OCI-LY1 (cell line): ENCODE results near the gene CPOX.

Experiments used
- H2AFZ ChIP-seq: fragments of 200-600 bp; sonication (generic), shearing (Covaris generic); 2 replicates; pipeline ENCODE4 v1.6.0; 2014; ENCODE audit warnings: antibody characterized with exemption, mild to moderate bottlenecking, low read length
- H3F3A ChIP-seq: fragments of 200-600 bp; sonication (generic), shearing (Covaris generic); 2 replicates; pipeline ENCODE4 v1.6.0; 2014; ENCODE audit warnings: mild to moderate bottlenecking, antibody characterized with exemption, low read length, moderate library complexity; ENCODE audit not compliant: insufficient read depth
- H3K27ac ChIP-seq: fragments of 200-600 bp; sonication (generic); 2 replicates; pipeline ENCODE4 v1.5.1; 2014; ENCODE audit warnings: low read length, mixed run types, mild to moderate bottlenecking, low read depth; ENCODE audit not compliant: poor library complexity, severe bottlenecking
- H3K27me3 ChIP-seq: fragments of 200-600 bp; sonication (generic); 2 replicates; pipeline ENCODE4 v1.6.0; 2014; ENCODE audit warnings: antibody characterized with exemption, mild to moderate bottlenecking, low read length, moderate library complexity; ENCODE audit not compliant: insufficient read depth
- H3K36me3 ChIP-seq: fragments of 200-600 bp; sonication (generic); 2 replicates; pipeline ENCODE4 v1.6.1; 2014; ENCODE audit warnings: mild to moderate bottlenecking, antibody characterized with exemption, low read length, moderate library complexity, mixed read lengths; ENCODE audit not compliant: insufficient read depth
- H3K4me1 ChIP-seq: fragments of 200-600 bp; sonication (generic); 2 replicates; pipeline ENCODE4 v1.5.1; 2014; ENCODE audit warnings: mild to moderate bottlenecking, low read length, moderate library complexity; ENCODE audit not compliant: insufficient read depth, severe bottlenecking
- H3K4me2 ChIP-seq: fragments of 200-600 bp; sonication (generic), shearing (Covaris generic); 2 replicates; pipeline ENCODE4 v1.6.1; 2014; ENCODE audit warnings: low read length
- H3K4me3 ChIP-seq: fragments of 200-600 bp; sonication (generic); 2 replicates; pipeline ENCODE4 v1.5.1; 2014; ENCODE audit warnings: low read length, low read depth, mild to moderate bottlenecking, mixed read lengths; ENCODE audit not compliant: poor library complexity, severe bottlenecking
- H3K79me2 ChIP-seq: fragments of 200-600 bp; shearing (Covaris generic); 2 replicates; pipeline ENCODE4 v1.6.1; 2016; ENCODE audit warnings: mixed run types, low read length, mixed read lengths; ENCODE audit not compliant: insufficient read depth
- H3K9ac ChIP-seq: fragments of 200-600 bp; sonication (generic), shearing (Covaris generic); 2 replicates; pipeline ENCODE4 v1.6.1; 2014; ENCODE audit warnings: mild to moderate bottlenecking, low read length, mixed read lengths
- H3K9me2 ChIP-seq: fragments of 200-600 bp; sonication (generic), shearing (Covaris generic); 2 replicates; pipeline ENCODE4 v1.6.1; 2014; ENCODE audit warnings: low read depth, mild to moderate bottlenecking, low read length, mixed read lengths
- H3K9me3 ChIP-seq: fragments of 200-600 bp; shearing (Covaris generic); 2 replicates; pipeline ENCODE4 v1.6.1; 2014; ENCODE audit warnings: low read length, mixed read lengths
- H4K20me1 ChIP-seq: fragments of 200-600 bp; sonication (generic), shearing (Covaris generic); 2 replicates; pipeline ENCODE4 v1.6.0; 2016; ENCODE audit warnings: mild to moderate bottlenecking, low read length; ENCODE audit not compliant: insufficient read depth
- EZH2 ChIP-seq: fragments of 200-600 bp; sonication (generic), shearing (Covaris generic); IDR thresholded peaks from 2 replicates; pipeline ENCODE4 v1.8.0; 2017; ENCODE audit warnings: borderline replicate concordance, mixed run types, mild to moderate bottlenecking, antibody characterized with exemption, low read length, moderate library complexity, mixed read lengths
- TF ChIP-seq, protein P1 (sequence below): fragments of 200-600 bp; sonication (generic), shearing (Covaris generic); IDR thresholded peaks from 2 replicates; pipeline ENCODE4 v1.5.1; 2017; ENCODE audit warnings: mild to moderate bottlenecking, antibody characterized with exemption, low read length, moderate library complexity, mixed read lengths

The CPOX gene

GRCh38 chr3:98630416-98630815 is 37.0 kb upstream of the CPOX start:
- H2AFZ ChIP-seq, result no peak overlapping the region
- H3K4me3 ChIP-seq, result no peak overlapping the region
- no peaks in the 10 kb centered on the region for H3K27me3 ChIP-seq
- no peaks in the 10 kb centered on the region for H3K36me3 ChIP-seq
- H3K4me1 ChIP-seq, result no peaks in the 10 kb centered on the region
- H3K9me3 ChIP-seq, result no peaks in the 10 kb centered on the region
- no peaks in the 10 kb centered on the region for H3K9me2 ChIP-seq
- no peaks in the 10 kb centered on the region for H3K79me2 ChIP-seq
- TF ChIP-seq, protein P1, sequence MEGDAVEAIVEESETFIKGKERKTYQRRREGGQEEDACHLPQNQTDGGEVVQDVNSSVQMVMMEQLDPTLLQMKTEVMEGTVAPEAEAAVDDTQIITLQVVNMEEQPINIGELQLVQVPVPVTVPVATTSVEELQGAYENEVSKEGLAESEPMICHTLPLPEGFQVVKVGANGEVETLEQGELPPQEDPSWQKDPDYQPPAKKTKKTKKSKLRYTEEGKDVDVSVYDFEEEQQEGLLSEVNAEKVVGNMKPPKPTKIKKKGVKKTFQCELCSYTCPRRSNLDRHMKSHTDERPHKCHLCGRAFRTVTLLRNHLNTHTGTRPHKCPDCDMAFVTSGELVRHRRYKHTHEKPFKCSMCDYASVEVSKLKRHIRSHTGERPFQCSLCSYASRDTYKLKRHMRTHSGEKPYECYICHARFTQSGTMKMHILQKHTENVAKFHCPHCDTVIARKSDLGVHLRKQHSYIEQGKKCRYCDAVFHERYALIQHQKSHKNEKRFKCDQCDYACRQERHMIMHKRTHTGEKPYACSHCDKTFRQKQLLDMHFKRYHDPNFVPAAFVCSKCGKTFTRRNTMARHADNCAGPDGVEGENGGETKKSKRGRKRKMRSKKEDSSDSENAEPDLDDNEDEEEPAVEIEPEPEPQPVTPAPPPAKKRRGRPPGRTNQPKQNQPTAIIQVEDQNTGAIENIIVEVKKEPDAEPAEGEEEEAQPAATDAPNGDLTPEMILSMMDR, result no peak
- no peak for TF ChIP-seq EZH2
- H4K20me1 ChIP-seq, result no peaks in the 10 kb centered on the region
- H3K4me2 ChIP-seq, result no peak overlapping the region
- H3F3A ChIP-seq, result no peaks in the 10 kb centered on the region
- H3K9ac ChIP-seq, result no peak overlapping the region
- no peak overlapping the region for H3K27ac ChIP-seq

DNA sequence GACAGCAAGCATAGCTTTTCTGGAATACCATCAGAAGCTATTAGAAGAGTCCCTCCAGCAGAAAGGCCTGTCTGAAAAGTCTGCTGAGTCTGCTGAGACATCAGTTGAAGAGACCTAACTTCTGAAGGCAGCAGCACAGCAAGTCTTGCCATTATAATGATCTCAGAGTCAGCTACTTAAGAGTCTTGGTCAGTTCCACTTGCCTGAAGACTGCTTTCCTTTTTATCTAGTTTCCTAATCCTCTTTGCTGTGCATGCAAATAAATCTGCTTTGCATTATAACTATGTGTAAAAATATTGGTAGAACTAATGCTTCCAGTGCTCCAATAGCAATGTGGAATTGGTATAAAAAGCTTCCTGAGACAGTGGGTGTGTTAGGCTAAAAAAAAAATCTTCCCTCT is 34.9 kb upstream of the CPOX start:
- Histone ChIP-seq H3K4me3 (no peak overlapping the region), H3F3A (no peaks in the 10 kb centered on the region), H4K20me1 (no peaks in the 10 kb centered on the region), H3K4me2 (no peak overlapping the region), H3K9me2 (no peaks in the 10 kb centered on the region), H3K9ac (no peak overlapping the region), H3K79me2 (no peaks in the 10 kb centered on the region), H3K36me3 (no peaks in the 10 kb centered on the region), H2AFZ (no peak overlapping the region), H3K9me3 (no peaks in the 10 kb centered on the region), H3K27ac (no peak overlapping the region), H3K4me1 (no peaks in the 10 kb centered on the region), H3K27me3 (no peaks in the 10 kb centered on the region)
- TF ChIP-seq, protein P1, result no peak
- TF ChIP-seq EZH2, result no peak

DNA sequence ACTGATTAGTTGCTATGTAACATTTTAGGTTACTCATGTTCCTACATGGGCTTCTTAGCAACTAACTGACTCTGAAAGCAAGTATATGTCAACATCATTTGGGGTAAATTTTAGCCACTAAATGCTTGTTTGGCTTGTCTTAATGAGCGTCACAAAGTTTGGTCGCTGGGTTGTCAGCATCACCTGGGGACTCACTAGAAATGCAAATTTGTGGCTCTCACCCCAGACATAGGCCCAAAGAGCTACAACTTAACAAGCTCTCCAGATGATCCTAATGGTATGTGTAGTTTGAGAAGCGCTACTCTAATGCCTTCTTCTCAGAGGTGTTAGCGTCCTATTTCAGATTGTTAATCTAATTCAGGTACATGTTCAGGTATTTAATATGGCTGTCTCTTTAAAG is 32.7 kb upstream of the CPOX start:
- no peaks in the 10 kb centered on the region for H3K4me1 ChIP-seq
- H3K9me3 ChIP-seq, result no peaks in the 10 kb centered on the region
- no peak overlapping the region for H3K4me3 ChIP-seq
- H4K20me1 ChIP-seq, result no peaks in the 10 kb centered on the region
- H3K4me2 ChIP-seq, result no peak overlapping the region
- H3F3A ChIP-seq, result no peaks in the 10 kb centered on the region
- TF ChIP-seq, protein P1, result no peak
- TF ChIP-seq EZH2, result no peak
- H3K9me2 ChIP-seq, result no peaks in the 10 kb centered on the region
- H2AFZ ChIP-seq, result no peak overlapping the region
- no peak overlapping the region for H3K9ac ChIP-seq
- no peaks in the 10 kb centered on the region for H3K79me2 ChIP-seq
- no peak overlapping the region for H3K27ac ChIP-seq
- no peaks in the 10 kb centered on the region for H3K36me3 ChIP-seq
- no peaks in the 10 kb centered on the region for H3K27me3 ChIP-seq
